DND-41 (cell line): ENCODE data around the gene LTBP2.

Source experiments
- EZH2 ChIP-seq: IDR thresholded peaks from 3 replicates; pipeline ENCODE4 v1.6.1; 2012; ENCODE audit warnings: borderline replicate concordance, low read depth, mild to moderate bottlenecking, moderate library complexity, low read length, inconsistent platforms; ENCODE audit not compliant: severe bottlenecking
- TF ChIP-seq, protein P1 (sequence below): IDR thresholded peaks from 2 replicates; pipeline ENCODE4 v1.5.1; 2012; ENCODE audit warnings: borderline replicate concordance, low read length, moderate library complexity, mild to moderate bottlenecking; ENCODE audit not compliant: poor library complexity, severe bottlenecking; ENCODE audit errors: extremely low read depth

DNA sequence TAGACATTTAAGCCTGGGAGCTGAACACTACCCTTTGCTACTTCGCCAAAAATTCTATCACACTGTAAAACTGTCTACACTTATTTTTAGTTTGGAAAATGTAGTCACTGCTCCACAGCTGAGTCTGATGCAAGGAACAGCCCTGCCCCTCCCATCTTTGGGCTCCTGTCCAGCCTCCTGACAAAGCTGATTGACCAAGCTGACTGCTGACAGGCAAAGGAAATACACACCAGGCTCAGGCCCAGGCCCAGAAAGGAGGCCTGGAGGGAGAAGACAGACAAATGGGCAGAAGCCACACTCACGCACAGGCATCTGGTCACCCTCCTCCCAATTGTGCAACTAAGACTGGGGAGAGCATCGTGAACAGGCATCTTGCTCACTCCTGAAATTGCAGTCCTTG lies 63.2 kb downstream of the LTBP2 start:
- TF ChIP-seq, protein P1, sequence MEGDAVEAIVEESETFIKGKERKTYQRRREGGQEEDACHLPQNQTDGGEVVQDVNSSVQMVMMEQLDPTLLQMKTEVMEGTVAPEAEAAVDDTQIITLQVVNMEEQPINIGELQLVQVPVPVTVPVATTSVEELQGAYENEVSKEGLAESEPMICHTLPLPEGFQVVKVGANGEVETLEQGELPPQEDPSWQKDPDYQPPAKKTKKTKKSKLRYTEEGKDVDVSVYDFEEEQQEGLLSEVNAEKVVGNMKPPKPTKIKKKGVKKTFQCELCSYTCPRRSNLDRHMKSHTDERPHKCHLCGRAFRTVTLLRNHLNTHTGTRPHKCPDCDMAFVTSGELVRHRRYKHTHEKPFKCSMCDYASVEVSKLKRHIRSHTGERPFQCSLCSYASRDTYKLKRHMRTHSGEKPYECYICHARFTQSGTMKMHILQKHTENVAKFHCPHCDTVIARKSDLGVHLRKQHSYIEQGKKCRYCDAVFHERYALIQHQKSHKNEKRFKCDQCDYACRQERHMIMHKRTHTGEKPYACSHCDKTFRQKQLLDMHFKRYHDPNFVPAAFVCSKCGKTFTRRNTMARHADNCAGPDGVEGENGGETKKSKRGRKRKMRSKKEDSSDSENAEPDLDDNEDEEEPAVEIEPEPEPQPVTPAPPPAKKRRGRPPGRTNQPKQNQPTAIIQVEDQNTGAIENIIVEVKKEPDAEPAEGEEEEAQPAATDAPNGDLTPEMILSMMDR, result no peak
- TF ChIP-seq EZH2, result no peak
